Upper lobe of left lung (tissue), 4 donors: ENCODE data around the gene SYN1.

Experiments used
- CTCF ChIP-seq, 6 experiments: fragments of 450-650 bp in 4 of 6; fragments of 200-600 bp in 2 of 6; sonication (generic) in 2 of 6; IDR thresholded peaks; one replicate each; pipeline ENCODE4 v1.5.1; 2016 to 2019; ENCODE audit warnings: antibody characterized with exemption in 6 of 6
- EP300 ChIP-seq, 4 donors: sonication (generic); formaldehyde crosslinking; IDR thresholded peaks; one replicate each; pipeline ENCODE4 v1.5.1; 2017; ENCODE audit warnings: antibody characterized with exemption in 4 of 4, control low read depth in 2 of 4
- POLR2A ChIP-seq, 4 donors: fragments of 450-650 bp; IDR thresholded peaks; one replicate each; pipeline ENCODE4 v1.5.1; 2016 to 2017; ENCODE audit warnings: antibody characterized with exemption in 4 of 4, mild to moderate bottlenecking in 2 of 4

- TF ChIP-seq CTCF (IDR thresholded peaks at IDR 0.05): no peak
- no peak for TF ChIP-seq POLR2A (IDR thresholded peaks at IDR 0.05)
- TF ChIP-seq EP300 (IDR thresholded peaks at IDR 0.05): no peak
Measured at GRCh38 chrX:47661539-47661938, 41.9 kb upstream of the SYN1 start.
